Fibroblast of lung (primary cell): ENCODE results near the gene CELF2.

Experiments used
- EZH2 ChIP-seq: IDR thresholded peaks from 2 replicates; pipeline ENCODE4 v1.5.1; 2012; ENCODE audit warnings: low read length, control low read depth, mild to moderate bottlenecking; ENCODE audit errors: missing control alignments
- TF ChIP-seq, protein P1 (sequence below), 2 donors: IDR thresholded peaks in 1 of 2; conservative IDR thresholded peaks in 1 of 2; 1 replicate in 1 of 2; 2 replicates in 1 of 2; pipeline ENCODE4 v1.5.1; 2011 to 2012; ENCODE audit warnings: low read length in 2 of 2, control low read depth in 1 of 2, inconsistent platforms in 1 of 2, low read depth in 1 of 2, mild to moderate bottlenecking in 1 of 2

GRCh38 chr10:11057018-11057417 is 39.3 kb downstream of the CELF2 start:
- TF ChIP-seq, protein P1, sequence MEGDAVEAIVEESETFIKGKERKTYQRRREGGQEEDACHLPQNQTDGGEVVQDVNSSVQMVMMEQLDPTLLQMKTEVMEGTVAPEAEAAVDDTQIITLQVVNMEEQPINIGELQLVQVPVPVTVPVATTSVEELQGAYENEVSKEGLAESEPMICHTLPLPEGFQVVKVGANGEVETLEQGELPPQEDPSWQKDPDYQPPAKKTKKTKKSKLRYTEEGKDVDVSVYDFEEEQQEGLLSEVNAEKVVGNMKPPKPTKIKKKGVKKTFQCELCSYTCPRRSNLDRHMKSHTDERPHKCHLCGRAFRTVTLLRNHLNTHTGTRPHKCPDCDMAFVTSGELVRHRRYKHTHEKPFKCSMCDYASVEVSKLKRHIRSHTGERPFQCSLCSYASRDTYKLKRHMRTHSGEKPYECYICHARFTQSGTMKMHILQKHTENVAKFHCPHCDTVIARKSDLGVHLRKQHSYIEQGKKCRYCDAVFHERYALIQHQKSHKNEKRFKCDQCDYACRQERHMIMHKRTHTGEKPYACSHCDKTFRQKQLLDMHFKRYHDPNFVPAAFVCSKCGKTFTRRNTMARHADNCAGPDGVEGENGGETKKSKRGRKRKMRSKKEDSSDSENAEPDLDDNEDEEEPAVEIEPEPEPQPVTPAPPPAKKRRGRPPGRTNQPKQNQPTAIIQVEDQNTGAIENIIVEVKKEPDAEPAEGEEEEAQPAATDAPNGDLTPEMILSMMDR (conservative IDR thresholded peaks at IDR 0.05 in 1 of 2, IDR thresholded peaks at IDR 0.05 in 1 of 2; ENCODE audit: low read depth in 1 of 2, low read length in 2 of 2): no peak
- TF ChIP-seq EZH2: no peak
